NCI-H2196 (cell line): Measurements from ENCODE around the gene GABRR1.

Source experiments
- DNase-seq: peaks from one replicate; lab custom pipeline; 2025; ENCODE audit not compliant: unreplicated experiment; lab: John Stamatoyannopoulos, UW

Gene GABRR1

DNA sequence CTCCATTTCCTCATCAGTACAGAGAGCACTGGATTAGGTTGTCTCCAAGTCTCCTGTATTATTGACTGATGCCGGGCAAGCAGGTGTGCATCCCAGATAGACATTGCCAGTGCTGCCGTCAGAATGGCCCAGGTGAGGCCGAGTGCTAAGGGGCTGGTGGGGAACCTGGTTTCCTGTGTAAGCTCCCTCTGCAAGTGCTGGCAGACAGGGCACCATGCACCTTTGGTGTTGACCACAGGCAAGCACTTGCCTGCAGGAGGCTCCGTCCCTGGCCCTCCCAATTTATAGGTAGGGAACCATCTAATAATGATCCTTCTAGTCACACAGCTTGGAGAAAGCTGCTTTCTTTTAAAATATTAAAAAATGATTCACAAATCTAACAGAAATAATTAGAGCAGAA, 747 bp downstream of the GABRR1 start:
- no peak for DNase-seq

DNA sequence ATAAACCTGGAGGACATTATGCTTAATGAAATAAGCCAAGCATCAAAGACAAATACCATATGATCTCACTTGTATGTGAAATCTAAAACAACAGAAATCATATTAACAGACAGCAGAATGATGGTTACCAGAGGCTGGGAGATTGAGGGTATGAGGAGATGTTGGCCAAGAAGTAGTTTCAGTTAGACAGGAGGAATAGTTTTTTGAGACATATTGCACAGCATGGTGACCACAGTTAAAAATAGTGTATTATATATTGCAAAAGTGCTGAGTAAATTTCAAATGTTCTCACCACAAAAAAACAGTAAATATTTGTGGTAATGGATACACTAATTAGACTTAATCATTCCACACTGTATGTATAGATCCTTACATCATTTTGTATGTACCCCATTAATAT, 1.8 kb downstream of the GABRR1 start:
- no peak for DNase-seq

DNA sequence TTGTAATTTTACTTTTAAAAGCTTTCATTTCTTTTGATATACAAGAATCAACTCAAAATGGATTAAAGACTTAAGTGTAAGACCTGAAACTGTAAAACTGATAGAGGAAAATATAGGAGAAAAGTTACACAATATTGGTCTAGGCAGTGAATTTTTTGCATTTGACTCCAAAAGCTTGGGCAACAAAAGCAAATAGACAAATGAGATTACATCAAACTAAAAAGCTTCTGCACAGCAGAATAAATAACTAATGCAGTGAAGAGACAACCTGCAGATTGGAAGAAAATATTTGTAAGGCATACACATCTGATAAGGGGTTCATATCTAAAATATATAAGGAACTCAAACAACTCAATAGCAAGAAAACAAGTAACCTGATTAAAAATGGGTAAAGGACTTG, 3.0 kb downstream of the GABRR1 start:
- no peak for DNase-seq

DNA sequence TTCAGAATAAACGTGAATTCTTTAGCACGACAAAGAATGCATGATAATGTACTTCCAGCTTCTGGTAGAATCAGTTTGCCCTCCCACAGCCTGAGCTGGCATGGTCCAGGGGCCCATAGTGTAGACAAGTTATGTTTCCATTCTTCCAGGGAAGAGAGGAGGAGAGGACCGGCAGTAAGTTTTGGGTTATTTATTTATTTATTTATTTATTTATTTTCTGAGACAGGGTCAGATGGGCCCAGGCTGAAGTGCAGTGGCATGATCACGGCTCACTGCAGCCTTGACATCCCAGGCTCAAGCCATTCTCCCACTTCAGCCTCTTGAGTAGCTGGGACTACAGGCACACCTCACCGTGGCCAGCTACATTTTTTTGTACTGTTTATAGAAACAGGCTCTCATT, 4.7 kb downstream of the GABRR1 start:
- no peak for DNase-seq

DNA sequence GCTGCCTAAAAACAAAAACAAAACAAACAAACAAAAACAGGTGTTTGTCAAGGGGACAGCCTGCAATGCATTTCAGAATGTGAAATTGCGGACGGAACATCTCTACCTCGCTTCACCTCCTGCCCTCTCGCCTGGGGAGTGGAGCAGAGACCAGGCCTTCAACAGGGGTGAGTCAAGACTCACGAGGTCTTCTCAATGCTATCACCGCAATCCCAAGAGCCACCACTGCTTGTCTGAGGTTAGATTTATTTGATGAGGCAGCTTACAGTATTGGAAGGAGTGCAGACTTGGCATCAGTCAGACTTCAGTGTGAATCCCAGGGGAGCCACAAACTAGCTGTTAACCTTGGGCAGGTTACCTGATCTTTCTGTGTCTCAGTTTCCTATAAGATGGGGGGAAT, 7.7 kb downstream of the GABRR1 start:
- no peak for DNase-seq

DNA sequence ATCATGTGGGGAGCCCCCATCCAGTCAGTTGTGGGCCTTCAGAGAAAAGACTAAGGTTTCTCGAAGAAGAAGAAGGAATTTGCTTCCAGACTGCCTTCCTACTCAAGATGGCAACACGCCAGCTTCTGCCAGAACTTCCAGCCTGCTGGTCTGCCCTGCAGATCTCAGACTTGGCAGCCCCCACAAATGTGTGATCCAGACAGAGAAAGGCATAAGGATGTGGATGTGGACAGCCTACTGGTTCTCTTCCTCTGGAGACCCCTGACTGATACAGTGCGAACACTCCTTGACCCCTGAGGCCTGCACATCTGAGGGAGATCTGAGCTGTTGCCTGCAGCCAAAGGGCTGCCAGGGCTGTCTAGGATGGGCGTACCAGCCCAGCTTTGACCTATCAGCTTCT, 8.6 kb downstream of the GABRR1 start:
- DNase-seq = no peak

DNA sequence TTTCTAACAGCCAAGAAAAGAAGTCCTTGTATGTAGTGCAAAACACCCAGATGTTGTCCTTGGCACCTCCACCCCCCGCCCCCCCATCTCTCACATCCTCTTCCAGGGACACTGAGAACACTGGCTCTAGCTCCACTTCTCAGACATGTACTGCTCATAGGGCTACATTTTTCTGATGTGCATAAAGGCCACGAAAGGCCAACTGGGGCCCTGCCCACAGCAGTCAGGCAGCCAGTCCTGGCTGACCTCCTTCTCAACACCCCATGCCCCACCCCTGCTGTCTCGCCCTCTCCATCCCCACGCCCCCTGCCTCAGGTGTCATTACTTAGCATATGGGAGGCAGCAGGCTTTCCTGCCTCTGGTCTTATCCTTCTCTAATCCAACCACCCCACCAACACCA, 11.3 kb downstream of the GABRR1 start:
- no peak for DNase-seq

DNA sequence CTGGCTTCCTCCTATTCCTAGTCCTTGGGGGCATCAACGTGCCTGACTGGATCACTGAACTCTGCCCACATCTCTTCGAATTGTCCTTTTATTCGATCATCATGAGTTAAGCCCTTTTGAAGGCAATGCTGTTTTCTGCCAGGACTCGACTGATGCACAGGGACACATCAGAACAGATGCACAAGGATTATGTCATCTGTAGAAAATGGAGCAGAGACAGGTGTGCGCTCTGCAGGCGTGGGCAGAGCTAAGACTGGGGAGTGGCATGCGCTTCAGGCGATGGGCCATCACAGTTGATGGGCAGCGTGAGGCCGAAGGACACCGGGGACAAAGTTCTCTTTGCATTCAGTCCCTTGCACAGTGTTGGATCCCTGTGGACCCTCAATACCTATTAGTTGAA, 13.1 kb downstream of the GABRR1 start:
- DNase-seq = no peak

DNA sequence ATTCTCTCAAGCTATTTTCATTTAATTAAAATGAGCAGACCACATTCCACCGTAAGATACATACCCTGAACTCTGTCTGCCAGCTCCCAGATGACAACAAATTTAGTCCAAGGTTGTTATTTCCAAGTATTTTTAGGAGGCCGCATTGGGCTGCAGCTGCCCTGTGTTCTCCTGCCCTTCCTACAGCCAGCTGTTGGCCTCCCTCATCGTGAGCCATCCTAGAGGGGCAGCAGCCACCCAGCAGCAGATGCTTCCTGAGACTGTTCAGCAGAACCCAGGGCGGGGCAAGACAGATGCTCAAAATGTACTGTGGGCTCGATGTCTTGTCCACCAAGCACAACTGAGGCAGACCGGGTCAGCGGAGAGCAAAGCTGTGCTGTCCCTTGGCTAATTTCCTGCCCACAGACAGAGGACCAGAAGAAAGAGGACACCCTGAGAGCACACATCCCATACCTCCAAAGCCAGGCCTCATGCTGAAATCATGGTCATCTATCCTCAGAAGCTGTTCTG, 16.4 kb downstream of the GABRR1 start:
- DNase-seq = no peak

DNA sequence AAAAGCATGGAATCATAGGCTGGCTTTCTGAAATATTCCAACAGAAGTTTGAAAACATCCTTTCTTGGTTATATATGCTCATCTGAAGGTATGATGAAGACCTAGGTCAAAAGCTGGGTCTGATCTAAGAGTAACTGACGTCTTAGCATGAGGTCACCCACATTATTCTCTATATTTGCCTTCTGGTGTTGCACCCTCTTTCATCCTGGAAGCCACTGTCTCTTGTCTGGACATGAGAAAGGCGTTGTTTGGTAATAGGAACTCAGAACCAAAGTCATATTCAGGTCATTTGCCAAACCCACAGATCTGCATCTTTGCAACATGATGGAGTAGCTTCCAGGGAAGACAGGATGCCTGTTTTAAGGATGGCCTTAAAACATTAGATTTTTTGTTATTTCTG, 17.6 kb downstream of the GABRR1 start:
- no peak for DNase-seq

DNA sequence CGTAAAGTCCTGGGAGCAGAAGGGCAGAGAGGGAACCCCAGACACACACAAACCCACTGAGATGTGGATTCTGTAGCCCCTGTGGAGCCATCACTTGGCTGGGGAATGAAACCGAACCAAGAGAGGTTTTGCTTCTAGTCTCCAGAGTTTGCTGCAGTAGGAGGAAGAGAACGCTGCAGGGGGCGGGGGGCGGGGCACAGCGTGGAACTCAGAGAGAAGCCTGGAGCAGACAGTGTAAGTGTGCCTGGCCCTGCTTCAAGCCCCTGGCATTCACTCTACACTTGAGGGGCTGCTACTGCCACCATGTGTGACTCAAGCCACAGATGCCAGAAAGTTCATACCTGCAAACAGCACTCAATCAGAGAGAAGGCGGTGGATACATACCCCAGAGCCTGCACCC, 18.9 kb downstream of the GABRR1 start:
- DNase-seq = no peak

DNA sequence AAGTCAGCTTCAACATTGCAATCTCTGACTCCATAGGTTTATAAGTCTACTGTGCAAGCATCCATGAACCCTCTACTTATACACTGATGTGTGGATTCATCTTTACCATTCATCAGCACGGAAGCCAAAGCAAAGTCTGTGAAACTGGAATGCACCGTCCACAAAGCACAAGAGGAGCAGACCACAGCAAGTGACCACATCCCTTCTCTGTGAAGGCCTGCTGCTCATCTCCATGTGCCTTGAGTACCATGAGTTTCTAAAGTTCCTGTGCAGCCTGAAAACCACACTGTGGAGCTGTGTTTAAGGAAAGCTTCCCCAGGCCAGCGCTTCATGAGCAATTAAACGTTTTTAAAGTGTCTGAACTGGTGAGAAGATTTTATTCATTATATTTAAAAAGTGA, 20.0 kb downstream of the GABRR1 start:
- DNase-seq = no peak

DNA sequence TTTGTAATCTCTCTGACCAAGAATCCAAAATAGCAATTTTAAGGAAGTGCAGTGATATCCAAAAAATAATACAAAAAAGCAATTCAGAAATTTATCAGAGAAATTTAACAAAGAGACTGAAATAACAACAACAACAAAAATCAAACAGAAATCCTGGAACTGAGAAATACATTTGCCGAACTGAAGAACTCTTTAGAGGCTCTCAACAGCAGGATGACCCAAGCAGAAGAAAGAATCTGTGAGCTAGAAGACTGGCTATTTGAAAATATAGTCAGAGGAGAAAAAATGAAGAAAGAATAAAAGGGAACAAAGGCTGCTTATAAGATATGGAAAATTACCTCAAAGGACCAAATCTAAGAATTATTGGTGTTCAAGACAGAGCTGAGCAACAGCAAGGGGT, 22.6 kb downstream of the GABRR1 start:
- no peak for DNase-seq

DNA sequence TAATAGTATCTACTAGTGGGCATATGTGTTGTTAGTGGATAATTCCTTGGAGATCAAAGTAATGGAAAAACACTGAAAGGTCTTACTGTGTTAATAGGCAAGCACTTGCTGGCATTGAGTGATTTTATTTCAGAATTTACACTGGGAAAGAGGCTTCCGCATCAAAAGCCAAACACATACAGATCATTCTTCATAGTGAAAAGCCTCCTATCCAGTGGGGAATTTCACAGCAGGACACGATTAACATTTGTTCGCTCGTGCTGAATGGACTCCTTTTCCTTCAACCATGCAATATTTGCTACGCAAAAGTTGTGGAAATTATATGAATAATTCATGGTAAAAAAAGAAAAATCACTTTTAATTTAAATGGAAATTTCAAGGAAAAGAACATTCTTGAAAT, 26.4 kb downstream of the GABRR1 start:
- no peak for DNase-seq

DNA sequence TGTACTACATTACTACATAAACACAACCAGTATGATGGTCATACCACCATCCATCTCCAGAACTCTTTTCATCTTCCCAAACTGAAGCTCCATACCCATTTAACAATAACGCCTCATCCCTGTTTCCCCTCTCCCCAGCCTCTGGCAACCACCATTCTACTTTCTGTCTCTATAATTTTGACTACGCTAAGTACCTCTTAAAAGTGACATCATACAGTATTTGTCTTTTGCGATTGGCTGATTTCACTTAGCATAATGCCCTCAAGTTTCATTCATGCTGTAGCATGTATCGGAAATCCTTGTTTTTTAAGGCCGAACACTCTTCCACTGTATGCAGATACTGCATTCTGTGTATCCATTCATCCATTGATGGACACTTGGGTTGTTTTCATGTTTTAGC, 29.7 kb downstream of the GABRR1 start:
- DNase-seq = no peak

DNA sequence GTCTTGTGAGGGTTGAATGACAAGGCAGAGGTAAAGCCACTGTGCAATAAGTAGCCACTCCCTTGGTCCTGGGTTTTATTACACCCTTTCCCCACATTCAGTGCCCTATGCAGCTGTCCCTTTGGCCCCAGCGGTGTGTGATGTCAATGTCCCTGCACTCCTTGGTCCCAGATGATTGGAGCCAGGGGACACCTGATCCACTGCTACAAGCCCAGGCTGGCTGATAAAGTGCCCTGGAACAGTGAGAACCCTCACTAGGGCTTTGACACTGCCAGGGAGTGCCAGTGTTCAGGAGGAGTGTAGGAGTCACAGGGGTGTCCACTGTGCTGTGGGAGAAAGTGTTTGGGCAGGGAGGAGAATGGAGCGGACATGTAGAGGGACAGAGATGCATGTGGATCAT, 30.4 kb downstream of the GABRR1 start:
- DNase-seq = peak; percentile 12

DNA sequence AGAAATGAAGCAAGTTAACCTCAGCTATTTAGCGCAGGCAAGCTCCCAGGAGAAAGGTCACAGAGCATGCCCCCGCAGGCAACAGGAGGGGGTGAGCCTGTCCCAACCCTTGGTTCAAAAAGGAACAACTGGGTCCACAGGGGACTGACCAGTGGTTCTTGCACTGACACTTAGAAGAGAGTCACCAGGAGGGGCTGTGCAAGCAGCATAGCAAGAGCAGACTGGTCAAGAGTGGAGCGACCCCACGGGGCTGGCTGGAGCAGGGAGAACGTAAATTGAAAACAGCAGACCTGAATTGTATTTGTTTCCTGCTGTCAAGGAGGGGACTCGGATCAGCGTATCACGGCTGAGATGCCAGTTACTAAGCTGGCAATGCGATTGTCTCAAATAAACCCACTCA, 32.8 kb downstream of the GABRR1 start:
- no peak for DNase-seq

DNA sequence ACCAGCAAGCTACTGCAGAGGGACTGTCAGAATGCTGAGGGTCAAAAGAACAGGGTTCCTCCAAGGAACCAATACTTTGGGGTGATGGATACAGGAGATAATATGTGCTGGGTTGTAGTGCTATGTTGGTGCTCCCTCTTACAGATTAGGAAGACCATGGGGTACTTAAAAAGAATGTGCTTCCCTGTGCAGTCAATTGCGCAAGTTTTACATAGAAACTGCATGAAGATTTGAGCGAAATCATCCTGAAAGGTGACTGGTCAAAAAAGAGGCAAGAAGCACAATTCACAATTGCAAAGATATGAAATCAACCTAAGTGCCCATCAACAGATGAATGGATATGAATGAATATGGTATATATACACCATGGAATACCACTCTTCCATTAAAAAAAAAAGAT, 33.9 kb downstream of the GABRR1 start:
- no peak for DNase-seq

DNA sequence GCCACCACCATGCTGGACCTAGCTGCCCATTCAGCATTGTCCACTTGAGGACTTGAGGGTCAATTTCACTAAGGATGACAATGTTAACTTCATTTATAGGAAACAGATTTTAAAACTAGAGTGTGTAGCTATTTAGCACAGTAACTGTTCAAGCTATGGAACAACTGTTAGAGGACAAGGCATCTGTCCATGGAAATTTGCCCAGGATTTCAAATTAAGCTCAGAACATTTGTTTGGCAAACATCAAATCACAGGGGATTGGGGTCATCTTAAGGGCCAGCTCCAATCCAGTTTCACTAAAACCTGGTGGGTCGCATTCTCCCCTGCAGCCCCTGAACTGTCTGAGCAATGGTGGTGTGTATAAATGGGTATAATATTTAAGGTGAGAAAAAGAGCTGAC, 36.2 kb downstream of the GABRR1 start:
- no peak for DNase-seq

DNA sequence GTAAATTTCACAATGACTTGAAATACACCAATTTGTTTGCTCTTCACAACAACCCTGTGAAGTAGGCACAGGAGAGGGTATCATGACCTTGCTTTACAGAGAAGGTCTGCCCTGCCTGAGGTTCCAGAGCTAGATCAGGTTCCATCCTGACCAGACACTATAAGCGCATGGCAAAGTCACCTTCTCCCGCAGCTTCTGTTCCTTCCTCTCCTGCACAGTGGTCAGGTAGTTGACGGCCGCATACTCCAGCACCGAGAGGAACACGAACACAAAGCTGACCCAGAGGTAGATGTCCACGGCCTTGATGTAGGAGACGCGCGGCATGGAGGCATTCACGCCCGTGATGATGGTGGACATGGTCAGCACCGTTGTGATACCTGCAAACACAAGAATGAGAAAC, 37.0 kb downstream of the GABRR1 start:
- DNase-seq = no peak

DNA sequence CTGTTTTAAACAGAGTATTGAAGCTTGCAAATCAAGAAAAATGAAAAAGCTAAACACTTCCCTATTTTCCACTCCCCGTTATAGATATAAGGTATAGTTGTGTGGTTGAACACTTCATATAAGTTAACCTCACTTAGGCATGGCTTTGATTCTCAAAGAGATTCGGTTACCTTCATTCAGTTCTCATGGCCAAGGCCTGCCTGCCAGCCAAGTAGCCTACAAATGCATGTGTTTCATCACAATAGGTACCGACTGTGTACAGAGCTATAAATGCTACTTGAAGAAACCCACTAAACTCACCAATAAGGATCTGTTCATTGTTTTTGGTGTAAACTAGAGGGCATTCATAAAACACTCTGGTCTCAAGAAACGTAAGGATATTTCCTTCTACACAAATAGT, 43.5 kb downstream of the GABRR1 start:
- DNase-seq = no peak

DNA sequence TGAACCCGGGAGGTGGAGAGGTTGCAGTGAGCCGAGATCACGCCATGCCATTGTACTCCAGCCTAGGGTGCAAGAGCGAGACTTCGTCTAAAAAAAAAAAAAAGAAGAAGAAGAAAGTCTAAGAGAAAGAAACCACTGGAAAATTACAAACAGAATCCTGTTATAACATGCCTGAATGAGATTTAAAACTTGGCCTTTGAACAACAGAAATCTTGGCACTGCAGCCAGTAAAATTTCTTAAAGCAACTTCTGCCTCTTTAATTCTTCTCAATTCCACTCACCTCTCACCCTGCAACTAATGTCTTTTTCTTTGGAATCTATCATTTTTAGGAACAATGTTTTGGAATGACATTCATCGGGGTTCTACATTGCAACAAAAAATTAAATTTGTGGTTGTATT, 45.0 kb downstream of the GABRR1 start:
- DNase-seq = no peak

DNA sequence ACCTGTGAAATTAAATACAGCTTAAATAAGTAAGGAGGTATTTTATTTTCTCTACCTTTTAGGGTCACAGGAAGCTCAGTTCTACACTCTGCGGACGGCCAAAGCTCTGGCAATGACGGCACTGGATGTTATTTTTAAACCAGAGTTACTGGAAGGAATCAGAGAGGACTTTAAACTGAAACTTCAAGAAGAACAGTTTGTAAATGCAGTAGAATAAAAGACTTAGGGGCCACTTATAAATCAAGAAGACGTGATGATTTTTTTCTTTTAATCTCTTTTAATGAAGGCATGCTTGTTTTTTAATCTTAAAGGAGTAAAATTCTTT, 55.1 kb downstream of the GABRR1 start:
- no peak for DNase-seq

DNA sequence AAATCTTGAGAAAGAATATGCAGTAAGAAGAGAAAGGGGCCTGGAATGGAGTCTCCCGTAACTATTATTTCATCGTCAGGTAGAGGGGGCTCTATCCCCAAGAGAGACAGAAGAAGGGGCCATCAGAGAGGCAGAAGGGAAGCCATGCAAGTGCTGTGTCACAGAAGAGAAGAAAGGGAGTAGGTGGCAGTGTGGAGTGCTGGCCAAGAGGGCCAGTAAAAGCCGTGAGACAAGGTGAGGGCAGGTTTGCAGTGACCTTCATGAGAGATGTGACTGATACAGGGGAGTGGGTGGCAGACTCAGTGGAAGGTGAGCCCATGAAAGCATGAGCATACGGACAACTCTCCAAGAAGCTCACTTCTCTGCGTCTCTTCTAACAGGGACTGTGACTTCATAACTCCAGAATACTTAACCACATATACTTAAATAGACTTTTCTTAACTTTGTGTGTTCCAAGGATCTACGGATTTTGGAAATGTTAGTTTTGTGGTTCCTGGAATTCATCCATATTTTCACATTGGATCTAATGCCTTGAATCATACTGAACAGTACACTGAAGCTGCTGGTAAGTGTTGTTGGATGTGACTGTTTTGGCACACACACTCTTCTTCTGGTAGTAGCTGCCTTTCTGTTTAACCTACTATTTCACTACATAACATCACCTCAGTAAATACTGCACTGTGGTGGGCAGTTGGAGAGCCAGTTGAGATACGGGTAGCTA, 55.7 kb downstream of the GABRR1 start:
- DNase-seq = no peak
